ENCODE measurements around the gene MAP3K8.
"Not testable (repeated sequence)": the region's sequence is repeated elsewhere in the genome, so short reads cannot be mapped to it uniquely, and the experiment has no call there.

The MAP3K8 gene

GRCh38 chr10:30422981-30423654 is 10.9 kb upstream of the MAP3K8 start:
- peak; percentile 92 for DNase-seq (ENCODE audit: low read depth)

GRCh38 chr10:30423655-30424275 is 10.2 kb upstream of the MAP3K8 start:
- DNase-seq (ENCODE audit: low read depth) = not testable (repeated sequence)

- no peak for DNase-seq (ENCODE audit: low read depth)
Observed at GRCh38 chr10:30425336-30426075, 8.5 kb upstream of the MAP3K8 start.

GRCh38 chr10:30430544-30431298 is 3.3 kb upstream of the MAP3K8 start:
- no peak for DNase-seq (ENCODE audit: low read depth)

GRCh38 chr10:30431435-30431911 is 2.5 kb upstream of the MAP3K8 start:
- DNase-seq (ENCODE audit: low read depth) = no peak

GRCh38 chr10:30432622-30433305 is 1.2 kb upstream of the MAP3K8 start:
- no peak for DNase-seq (ENCODE audit: low read depth)

GRCh38 chr10:30433306-30433729 is 666 bp upstream of the MAP3K8 start:
- peak; percentile 75 for DNase-seq (ENCODE audit: low read depth)

GRCh38 chr10:30434273-30435072 is 489 bp downstream of the MAP3K8 start:
- DNase-seq (ENCODE audit: low read depth) = peak; percentile 91

- DNase-seq (ENCODE audit: low read depth) = peak; percentile 67
Observed at GRCh38 chr10:30435073-30435422, 1.1 kb downstream of the MAP3K8 start.

- DNase-seq (ENCODE audit: low read depth) = not testable (repeated sequence)
Observed at GRCh38 chr10:30435499-30436167, 1.6 kb downstream of the MAP3K8 start.

GRCh38 chr10:30436191-30436611 is 2.2 kb downstream of the MAP3K8 start:
- DNase-seq (ENCODE audit: low read depth) = peak; percentile 83

GRCh38 chr10:30436671-30437030 is 2.7 kb downstream of the MAP3K8 start:
- no peak for DNase-seq (ENCODE audit: low read depth)

- peak; percentile 86 for DNase-seq (ENCODE audit: low read depth)
Observed at GRCh38 chr10:30437031-30437841, 3.3 kb downstream of the MAP3K8 start.

- peak; percentile 27 for DNase-seq (ENCODE audit: low read depth)
Observed at GRCh38 chr10:30438021-30438850, 4.3 kb downstream of the MAP3K8 start.

- no peak for DNase-seq (ENCODE audit: low read depth)
Observed at GRCh38 chr10:30439931-30440330, 5.9 kb downstream of the MAP3K8 start.

- no peak for DNase-seq (ENCODE audit: low read depth)
Observed at GRCh38 chr10:30442019-30442606, 8.1 kb downstream of the MAP3K8 start.

GRCh38 chr10:30443049-30443448 is 9.1 kb downstream of the MAP3K8 start:
- DNase-seq (ENCODE audit: low read depth) = no peak

GRCh38 chr10:30445711-30446110 is 11.7 kb downstream of the MAP3K8 start:
- peak; percentile 66 for DNase-seq (ENCODE audit: low read depth)
